IMR-90 (cell line): ENCODE data around the gene ZYG11A. TPM values are rescaled to one million over a fixed set of nuclear protein-coding genes. Genes with fewer than 3 reads are reported as not detected.
"Not testable (repeated sequence)": the region's sequence is repeated elsewhere in the genome, so short reads cannot be mapped to it uniquely, and the experiment has no call there.

Experiments
- ATAC-seq: fragments of 200-7000 bp; cut with Tn5 transposase; 2 replicates; pipeline ENCODE4 v1.9.1; 2020; ENCODE audit warnings: low read depth, mild to moderate bottlenecking, moderate library complexity
- BruUV-seq: library from RNA; stranded (reverse); fragments of 400-500 nt; replicated peaks from 2 replicates; lab custom pipeline; 2021; lab: Mats Ljungman, UMichigan
- CTCF ChIA-PET: fragments of 300-600 bp; formaldehyde crosslinking; extraction: SDS; loops from one replicate; lab custom pipeline; 2021; ENCODE audit warnings: antibody characterized with exemption; lab: Yijun Ruan, JAX
- POLR2A ChIA-PET: fragments of 300-600 bp; sonication (Branson Sonifier 250); formaldehyde crosslinking; loops from one replicate; lab custom pipeline; 2022; ENCODE audit warnings: antibody characterized with exemption; ENCODE audit not compliant: unreplicated experiment; lab: Charles Lee
- DNase-seq: peaks from one replicate; pipeline ENCODE4 v3.0.0; 2013
- H2AFZ ChIP-seq: replicated peaks from 2 replicates; pipeline ENCODE3; 2013; ENCODE audit warnings: low read length, mild to moderate bottlenecking; ENCODE audit not compliant: poor library complexity
- H2AK5ac ChIP-seq: 2 replicates; pipeline ENCODE4 v1.6.1; 2013; ENCODE audit warnings: low read depth, low read length, inconsistent platforms
- H2AK9ac ChIP-seq: replicated peaks from 2 replicates; pipeline ENCODE3; 2013; ENCODE audit warnings: mild to moderate bottlenecking, low read depth, low read length, moderate library complexity; ENCODE audit not compliant: poor library complexity
- H2BK120ac ChIP-seq: 2 replicates; pipeline ENCODE4 v1.6.1; 2013; ENCODE audit warnings: low read depth, low read length, inconsistent platforms
- H2BK15ac ChIP-seq: 3 replicates; pipeline ENCODE4 v1.6.1; 2013; ENCODE audit warnings: low read depth, low read length, inconsistent platforms
- H2BK20ac ChIP-seq: 2 replicates; pipeline ENCODE4 v1.6.1; 2013; ENCODE audit warnings: low read depth, mild to moderate bottlenecking, inconsistent platforms, low read length, moderate library complexity
- H2BK5ac ChIP-seq: 2 replicates; pipeline ENCODE4 v1.6.1; 2013; ENCODE audit warnings: mild to moderate bottlenecking, low read depth, low read length, inconsistent platforms; ENCODE audit not compliant: poor library complexity, severe bottlenecking
- H3K14ac ChIP-seq: replicated peaks from 2 replicates; pipeline ENCODE4 v1.6.1; 2013; ENCODE audit warnings: low read depth, low read length, inconsistent platforms
- H3K18ac ChIP-seq: 2 replicates; pipeline ENCODE4 v1.6.1; 2013; ENCODE audit warnings: low read depth, low read length, control low read depth
- H3K23ac ChIP-seq: 2 replicates; pipeline ENCODE4 v1.6.1; 2013; ENCODE audit warnings: low read depth, low read length, inconsistent platforms
- H3K27ac ChIP-seq: 2 replicates; pipeline ENCODE4 v1.5.1; 2013; ENCODE audit warnings: mild to moderate bottlenecking, control low read depth, low read length; ENCODE audit not compliant: insufficient read depth
- H3K27me3 ChIP-seq: 2 replicates; pipeline ENCODE4 v1.6.1; 2013; ENCODE audit warnings: low read length; ENCODE audit not compliant: control insufficient read depth, insufficient read depth
- H3K36me3 ChIP-seq: 2 replicates; pipeline ENCODE4 v1.6.1; 2013; ENCODE audit warnings: low read length, mixed read lengths; ENCODE audit not compliant: control insufficient read depth, insufficient read depth
- H3K4ac ChIP-seq: 2 replicates; pipeline ENCODE4 v1.6.1; 2013; ENCODE audit warnings: low read depth, low read length, inconsistent platforms
- H3K4me1 ChIP-seq: 2 replicates; pipeline ENCODE4 v1.6.1; 2013; ENCODE audit warnings: low read length, mixed read lengths; ENCODE audit not compliant: control insufficient read depth, insufficient read depth
- H3K4me2 ChIP-seq: 2 replicates; pipeline ENCODE4 v1.6.1; 2013; ENCODE audit warnings: low read depth, mild to moderate bottlenecking, control low read depth, low read length, moderate library complexity
- H3K4me3 ChIP-seq: 2 replicates; pipeline ENCODE4 v1.5.1; 2013; ENCODE audit warnings: low read depth, mild to moderate bottlenecking, control low read depth, low read length, moderate library complexity; ENCODE audit not compliant: insufficient read depth
- H3K56ac ChIP-seq: 2 replicates; pipeline ENCODE4 v1.6.1; 2013; ENCODE audit warnings: low read length, inconsistent platforms; ENCODE audit not compliant: insufficient read depth; ENCODE audit errors: extremely low read depth
- H3K79me1 ChIP-seq, 2 experiments: 2 replicates each; pipeline ENCODE4 v1.6.1; 2013; ENCODE audit warnings: low read length in 2 of 2, inconsistent platforms in 1 of 2, low read depth in 1 of 2
- H3K9ac ChIP-seq: 2 replicates; pipeline ENCODE4 v1.6.1; 2013; ENCODE audit warnings: low read depth, low read length, control low read depth
- H3K9me1 ChIP-seq: 2 replicates; pipeline ENCODE4 v1.6.1; 2013; ENCODE audit warnings: low read length, inconsistent platforms; ENCODE audit not compliant: insufficient read depth
- H3K9me3 ChIP-seq: 2 replicates; pipeline ENCODE4 v1.6.1; 2013; ENCODE audit warnings: low read length; ENCODE audit not compliant: control insufficient read depth, insufficient read depth
- H4K20me1 ChIP-seq: 2 replicates; pipeline ENCODE4 v1.6.1; 2013; ENCODE audit warnings: low read length, inconsistent platforms; ENCODE audit not compliant: insufficient read depth
- H4K5ac ChIP-seq: 2 replicates; pipeline ENCODE4 v1.6.1; 2013; ENCODE audit warnings: mild to moderate bottlenecking, low read depth, low read length, control low read depth
- H4K8ac ChIP-seq, 2 experiments: 2 replicates each; pipeline ENCODE4 v1.6.1; 2013; ENCODE audit warnings: low read depth in 2 of 2, low read length in 2 of 2, control low read depth in 1 of 2, inconsistent platforms in 1 of 2
- H4K91ac ChIP-seq: 2 replicates; pipeline ENCODE4 v1.6.1; 2013; ENCODE audit warnings: low read depth, low read length, inconsistent platforms; ENCODE audit not compliant: insufficient read depth
- CEBPB ChIP-seq: IDR thresholded peaks from 2 replicates; pipeline ENCODE4 v1.6.1; 2012; ENCODE audit warnings: low read depth, low read length, improper control_type of control experiment
- POLR2A ChIP-seq: IDR thresholded peaks from 2 replicates; pipeline ENCODE4 v1.6.1; 2012; ENCODE audit warnings: mild to moderate bottlenecking, low read depth, low read length
- RCOR1 ChIP-seq: IDR thresholded peaks from 2 replicates; pipeline ENCODE4 v1.6.1; 2012; ENCODE audit warnings: mild to moderate bottlenecking, low read length, improper control_type of control experiment; ENCODE audit not compliant: insufficient replicate concordance
- SMC3 ChIP-seq: fragments of 150-350 bp; IDR thresholded peaks from 2 replicates; pipeline ENCODE4 v1.6.1; 2016; ENCODE audit warnings: low read depth, mild to moderate bottlenecking, antibody characterized with exemption, low read length, moderate library complexity
- WGBS, 2 experiments: methylation state at CpG; one replicate each; pipeline versions ENCODE4 v1.1.5 to v1.1.7; 2013; ENCODE audit warnings: missing lambda C conversion rate in 2 of 2; ENCODE audit not compliant: insufficient read length in 1 of 2; ENCODE audit errors: extremely low coverage in 2 of 2; 5-methylcytosine and 5-hydroxymethylcytosine counted together
- dilution Hi-C: fragments of 300-500 bp; cut with HindIII; formaldehyde crosslinking; loops from one replicate; pipeline ENCODE4 v1.14.3; 2018; ENCODE audit warnings: low sequenced_read_pairs; ENCODE audit not compliant: unreplicated experiment
- in situ Hi-C: fragments of 300-500 bp; cut with MboI; formaldehyde crosslinking; loops from 3 replicates; pipeline ENCODE4 v1.14.3; 2019; ENCODE audit warnings: low sequenced_read_pairs, inconsistent platforms, mixed read lengths
- intact Hi-C: fragments of 100-400 bp; cut with micrococcal nuclease; formaldehyde crosslinking; loops from 2 replicates; pipeline ENCODE4 v1.10.0; 2022
- polyA plus RNA-seq, 3 experiments: library from polyadenylated mRNA; depleted of rRNA; stranded (reverse); fragments of >200 nt; gene quantifications; 2 replicates each; pipeline ENCODE4 v1.2.3, GENCODE V29; 2012; ENCODE audit warnings: low replicate concordance in 1 of 3
- total RNA-seq: library from RNA; depleted of rRNA; stranded (reverse); fragments of >200 nt; gene quantifications from 2 replicates; pipeline ENCODE4 v1.2.3, GENCODE V29; 2012

The ZYG11A gene
- total and polyA plus RNA-seq, 2 of the 4 experiments (the other 2 are of a cell fraction): 0.63 to 2.0 TPM

DNA sequence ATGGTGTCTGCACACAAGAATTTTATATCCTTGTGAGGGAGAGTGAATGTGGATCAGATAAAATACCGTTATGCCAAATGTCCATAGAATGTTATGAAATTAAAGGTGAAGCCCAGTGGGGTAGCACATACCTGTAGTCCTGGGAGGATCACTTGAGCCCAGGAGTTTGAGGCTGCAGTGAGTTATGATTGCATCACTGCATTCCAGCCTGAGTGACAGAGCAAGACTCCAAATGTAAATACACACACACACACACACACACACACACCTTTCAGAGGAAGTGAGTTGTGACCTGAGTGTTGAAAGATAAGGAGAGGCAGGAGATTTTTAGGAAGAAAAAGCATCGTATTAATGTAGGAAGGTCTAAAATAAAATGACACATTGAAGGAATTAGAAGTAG, 28.1 kb upstream of the ZYG11A start:
- no TSS peak for BruUV-seq
- no peak overlapping the region for H3K9ac ChIP-seq
- H3K18ac ChIP-seq: no peak overlapping the region
- no peak overlapping the region for H3K4me2 ChIP-seq
- ChIA-PET POLR2A (no interaction called here), CTCF (no interaction called here)
- no peak overlapping the region for H3K4me3 ChIP-seq
- peak; percentile 62 for DNase-seq
- H3K27me3 ChIP-seq: no peaks in the 10 kb centered on the region
- H2BK5ac ChIP-seq: no peak overlapping the region
- intact Hi-C loops: no loop called here
- H2AK5ac ChIP-seq: no peak overlapping the region
- H4K20me1 ChIP-seq: no peaks in the 10 kb centered on the region
- H4K5ac ChIP-seq: no peak overlapping the region
- peak; percentile 53 for ATAC-seq
- no peak overlapping the region for H2BK15ac ChIP-seq
- H3K56ac ChIP-seq: no peak overlapping the region
- TF ChIP-seq POLR2A: no peak
- TF ChIP-seq CEBPB: peak; percentile 88
- TF ChIP-seq RCOR1: no peak
- no peak for TF ChIP-seq SMC3
- H3K4me1 ChIP-seq: peaks cover 2% of the 10 kb centered on the region; the same call in 1 of the 2 replicates
- WGBS, 2 experiments: no CpG with 5 or more reads among the region's 2 CpGs
- no peak overlapping the region for H4K91ac ChIP-seq
- peaks cover 13% of the 10 kb centered on the region; the same call in 1 of the 2 replicates for H3K9me1 ChIP-seq
- H3K23ac ChIP-seq: no peak overlapping the region
- no peak overlapping the region for H4K8ac ChIP-seq
- H3K79me1 ChIP-seq: peaks cover 0 to 3% of the 10 kb centered on the region in 2 experiments; a peak in 1 of 4 replicates
- H3K36me3 ChIP-seq: peaks cover 29% of the 10 kb centered on the region
- H2BK120ac ChIP-seq: no peak overlapping the region
- no peak overlapping the region for H2BK20ac ChIP-seq
- dilution Hi-C loops: no loop called here
- in situ Hi-C loops: no loop called here
- H3K27ac ChIP-seq: no peak overlapping the region
- H2AK9ac ChIP-seq: no peak overlapping the region
- no peak overlapping the region for H3K14ac ChIP-seq
- no peak overlapping the region for H2AFZ ChIP-seq
- H3K9me3 ChIP-seq: no peaks in the 10 kb centered on the region
- no peak overlapping the region for H3K4ac ChIP-seq

DNA sequence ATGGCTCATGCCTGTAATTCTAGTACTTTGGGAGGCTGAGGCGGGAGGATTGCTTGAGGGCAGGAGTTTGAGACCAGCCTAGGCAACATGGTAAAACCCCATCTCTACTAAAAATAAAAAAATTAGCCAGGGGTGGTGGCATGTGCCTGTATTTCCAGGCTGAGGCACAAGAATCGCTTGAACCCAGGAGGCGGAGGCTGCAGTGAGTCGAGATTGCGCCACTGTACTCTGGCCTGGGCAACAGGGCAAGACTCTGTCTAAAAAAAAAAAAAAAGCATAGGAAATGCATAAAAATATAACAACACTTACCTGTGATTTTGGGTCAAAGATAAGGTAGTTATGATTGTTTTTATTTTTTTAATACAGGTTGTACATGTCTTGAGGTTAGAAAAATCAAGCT, 21.7 kb upstream of the ZYG11A start:
- H3K14ac ChIP-seq, ATAC-seq, H3K18ac ChIP-seq, DNase-seq, in situ Hi-C loops, POLR2A ChIA-PET, H3K9me1 ChIP-seq, H3K4me1 ChIP-seq, H3K4me2 ChIP-seq, intact Hi-C loops, H4K8ac ChIP-seq, H3K23ac ChIP-seq, H4K5ac ChIP-seq, H2AK5ac ChIP-seq, H4K20me1 ChIP-seq, H3K27me3 ChIP-seq, BruUV-seq, H2BK15ac ChIP-seq, H4K91ac ChIP-seq, H3K9me3 ChIP-seq, H3K27ac ChIP-seq, H2AK9ac ChIP-seq, H3K56ac ChIP-seq, H2AFZ ChIP-seq, dilution Hi-C loops, H3K9ac ChIP-seq, H3K4ac ChIP-seq, H2BK20ac ChIP-seq, H2BK120ac ChIP-seq, H3K4me3 ChIP-seq, H2BK5ac ChIP-seq, H3K79me1 ChIP-seq: not testable (repeated sequence)
- CTCF ChIA-PET: interaction anchor here (0.6 kb wide), 1 partner anchor 122 kb away, joined by 6 read pairs; no protein-coding TSS in a partner anchor
- H3K36me3 ChIP-seq: peaks cover 30% of the 10 kb centered on the region
- no CpG with 5 or more reads among the region's 5 CpGs for WGBS, 2 experiments
